Measurements from ENCODE around the gene TTLL8.

DNA sequence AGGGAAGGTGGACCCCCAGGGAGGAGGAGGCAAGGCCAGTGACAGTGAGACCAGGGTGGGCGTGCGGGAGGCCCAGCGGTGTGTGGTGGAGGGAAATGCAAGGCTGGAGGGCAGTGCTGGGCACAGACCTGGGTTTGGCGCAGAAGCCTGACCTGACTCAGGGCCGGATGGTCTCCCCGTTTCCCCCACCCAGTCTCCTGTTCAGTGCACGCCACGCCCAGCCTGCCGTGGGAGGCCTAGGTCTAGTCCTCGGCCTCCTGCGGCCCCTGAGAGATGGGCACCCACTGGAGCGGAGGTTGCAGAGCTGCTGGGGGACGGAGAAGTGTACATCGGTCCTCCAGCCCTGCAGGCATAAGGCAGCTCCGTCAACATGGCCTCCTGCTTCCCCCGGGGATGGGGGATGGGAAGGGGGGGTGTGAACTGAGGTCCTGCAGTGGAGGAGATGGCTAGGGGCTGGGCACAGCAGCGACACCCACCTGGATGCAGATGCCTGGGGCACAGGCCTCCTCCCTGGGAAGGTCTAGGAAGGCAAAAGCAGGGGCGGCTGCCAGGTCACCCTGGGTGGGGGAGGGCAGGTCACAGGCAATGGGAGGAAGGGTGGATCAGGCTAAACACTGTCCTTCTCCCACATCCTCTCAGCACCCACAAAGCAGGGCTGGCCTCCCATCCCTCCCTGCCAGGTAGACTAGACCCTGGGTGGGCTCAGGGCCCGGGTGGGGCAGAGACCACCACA lies 61.4 kb downstream of the TTLL8 start:
- TF ChIP-seq, protein P1, sequence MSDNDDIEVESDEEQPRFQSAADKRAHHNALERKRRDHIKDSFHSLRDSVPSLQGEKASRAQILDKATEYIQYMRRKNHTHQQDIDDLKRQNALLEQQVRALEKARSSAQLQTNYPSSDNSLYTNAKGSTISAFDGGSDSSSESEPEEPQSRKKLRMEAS (IDR thresholded peaks at IDR 0.05): no peak
- TF ChIP-seq POLR2A (IDR thresholded peaks at IDR 0.05; ENCODE audit: low read length) (no peak), GATA3 (IDR thresholded peaks at IDR 0.05; ENCODE audit: borderline replicate concordance) (no peak), ELK1 (IDR thresholded peaks at IDR 0.05; ENCODE audit: low read depth, low read length) (no peak), MYC (IDR thresholded peaks at IDR 0.05; ENCODE audit: borderline replicate concordance, low read length) (no peak), ESRRA (IDR thresholded peaks at IDR 0.05; ENCODE audit: borderline replicate concordance, low read length) (no peak), REST (IDR thresholded peaks at IDR 0.05) (no peak), CTCF (IDR thresholded peaks at IDR 0.05) (no peak), EP300 (IDR thresholded peaks at IDR 0.05) (no peak), CHD4 (IDR thresholded peaks at IDR 0.05; ENCODE audit: borderline replicate concordance) (no peak), SREBF2 (IDR thresholded peaks at IDR 0.05) (no peak)
- TF ChIP-seq, protein P2, sequence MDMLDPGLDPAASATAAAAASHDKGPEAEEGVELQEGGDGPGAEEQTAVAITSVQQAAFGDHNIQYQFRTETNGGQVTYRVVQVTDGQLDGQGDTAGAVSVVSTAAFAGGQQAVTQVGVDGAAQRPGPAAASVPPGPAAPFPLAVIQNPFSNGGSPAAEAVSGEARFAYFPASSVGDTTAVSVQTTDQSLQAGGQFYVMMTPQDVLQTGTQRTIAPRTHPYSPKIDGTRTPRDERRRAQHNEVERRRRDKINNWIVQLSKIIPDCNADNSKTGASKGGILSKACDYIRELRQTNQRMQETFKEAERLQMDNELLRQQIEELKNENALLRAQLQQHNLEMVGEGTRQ (IDR thresholded peaks at IDR 0.05): no peak

All from A549 (cell line).